HepG2 (cell line): ENCODE measurements around the gene ARPC1B. TPM values are rescaled to one million over a fixed set of nuclear protein-coding genes. Genes with fewer than 3 reads are reported as not detected.

Experiments
- BRCA1 ChIP-seq: sonication (generic); formaldehyde crosslinking; IDR thresholded peaks from 2 replicates; pipeline ENCODE4 v1.4.0; 2020; ENCODE audit warnings: missing genetic modification reagents
- CEBPG ChIP-seq: IDR thresholded peaks from 2 replicates; pipeline ENCODE4 v1.6.1; 2016
- MAX ChIP-seq: IDR thresholded peaks from 2 replicates; pipeline ENCODE4 v1.6.1; 2012; ENCODE audit warnings: inconsistent platforms
- MXD3 ChIP-seq: IDR thresholded peaks from 2 replicates; pipeline ENCODE4 v1.6.1; 2016; ENCODE audit warnings: mild to moderate bottlenecking, missing biosample characterization, missing genetic modification reagents
- MZF1 ChIP-seq: sonication (generic); formaldehyde crosslinking; IDR thresholded peaks from 2 replicates; pipeline ENCODE4 v1.8.1; 2023; ENCODE audit warnings: mild to moderate bottlenecking, missing genetic modification reagents, borderline replicate concordance
- NFIB ChIP-seq: sonication (generic); formaldehyde crosslinking; IDR thresholded peaks from 2 replicates; pipeline ENCODE4 v1.9.0; 2021; ENCODE audit warnings: missing genetic modification reagents, mild to moderate bottlenecking, borderline replicate concordance
- NONO ChIP-seq, 2 experiments: fragments of 450-650 bp in 1 of 2; sonication (generic) in 1 of 2; formaldehyde crosslinking in 1 of 2; IDR thresholded peaks in 1 of 2; conservative IDR thresholded peaks in 1 of 2; 2 replicates each; pipeline versions ENCODE4 v1.6.1 to v1.8.0; 2017 to 2022; ENCODE audit warnings: mild to moderate bottlenecking in 1 of 2, missing genetic modification reagents in 1 of 2, moderate library complexity in 1 of 2
- SMARCC2 ChIP-seq: fragments of 450-650 bp; IDR thresholded peaks from 2 replicates; pipeline ENCODE4 v1.6.1; 2017; ENCODE audit warnings: antibody characterized with exemption, mild to moderate bottlenecking
- ZFP36L1 ChIP-seq: sonication (generic); formaldehyde crosslinking; IDR thresholded peaks from 2 replicates; pipeline ENCODE4 v1.8.0; 2022; ENCODE audit warnings: mild to moderate bottlenecking, missing genetic modification reagents, moderate library complexity
- ZFP36L2 ChIP-seq: sonication (generic); formaldehyde crosslinking; IDR thresholded peaks from 2 replicates; pipeline ENCODE4 v1.4.0; 2020; ENCODE audit warnings: missing genetic modification reagents
- ZNF281 ChIP-seq: sonication (generic); formaldehyde crosslinking; IDR thresholded peaks from 2 replicates; pipeline ENCODE4 v1.4.0; 2020; ENCODE audit warnings: missing genetic modification reagents, borderline replicate concordance
- ZNF382 ChIP-seq: sonication (generic); formaldehyde crosslinking; IDR thresholded peaks from 2 replicates; pipeline ENCODE4 v1.5.0; 2020; ENCODE audit warnings: missing genetic modification reagents, mild to moderate bottlenecking, borderline replicate concordance
- ZNF563 ChIP-seq: sonication (generic); formaldehyde crosslinking; IDR thresholded peaks from 2 replicates; pipeline ENCODE4 v1.8.0; 2022; ENCODE audit warnings: mild to moderate bottlenecking, moderate library complexity, missing genetic modification reagents
- ZSCAN21 ChIP-seq: sonication (generic); formaldehyde crosslinking; IDR thresholded peaks from 2 replicates; pipeline ENCODE4 v1.8.0; 2022; ENCODE audit warnings: mild to moderate bottlenecking, missing genetic modification reagents, moderate library complexity, borderline replicate concordance
- polyA plus RNA-seq, 8 experiments: library from polyadenylated mRNA; depleted of rRNA in 3 of 8; stranded (reverse) in 7 of 8; unstranded in 1 of 8; fragments of >200 nt; fragmentation: Illumina TruSeq in 4 of 8; extraction: Trizol in 4 of 8; gene quantifications; 2 replicates each; pipeline versions ENCODE4 v1.2.1 to v1.2.3, GENCODE V29; 2011 to 2016; ENCODE audit warnings: low read depth in 4 of 8, missing spikeins in 1 of 8, mixed read lengths in 1 of 8; ENCODE audit not compliant: insufficient read depth in 1 of 8
- total RNA-seq, 5 experiments: library from RNA; depleted of rRNA; stranded (reverse); fragments of >200 nt; fragmentation: Illumina TruSeq; extraction: Trizol; gene quantifications; 2 replicates each; pipeline ENCODE4 v1.2.3, GENCODE V29; 2016; ENCODE audit warnings: low read depth in 1 of 5
- TF ChIP-seq, protein P1 (sequence below): sonication (generic); formaldehyde crosslinking; IDR thresholded peaks from 2 replicates; pipeline ENCODE4 v1.4.0; 2020; ENCODE audit warnings: mild to moderate bottlenecking, missing genetic modification reagents

The ARPC1B gene
- total and polyA plus RNA-seq, 2 of the 13 experiments (the other 11 are each of a cell fraction or from before 2014, with no cell fraction given): 72.9 to 89.1 TPM

- TF ChIP-seq, protein P1, sequence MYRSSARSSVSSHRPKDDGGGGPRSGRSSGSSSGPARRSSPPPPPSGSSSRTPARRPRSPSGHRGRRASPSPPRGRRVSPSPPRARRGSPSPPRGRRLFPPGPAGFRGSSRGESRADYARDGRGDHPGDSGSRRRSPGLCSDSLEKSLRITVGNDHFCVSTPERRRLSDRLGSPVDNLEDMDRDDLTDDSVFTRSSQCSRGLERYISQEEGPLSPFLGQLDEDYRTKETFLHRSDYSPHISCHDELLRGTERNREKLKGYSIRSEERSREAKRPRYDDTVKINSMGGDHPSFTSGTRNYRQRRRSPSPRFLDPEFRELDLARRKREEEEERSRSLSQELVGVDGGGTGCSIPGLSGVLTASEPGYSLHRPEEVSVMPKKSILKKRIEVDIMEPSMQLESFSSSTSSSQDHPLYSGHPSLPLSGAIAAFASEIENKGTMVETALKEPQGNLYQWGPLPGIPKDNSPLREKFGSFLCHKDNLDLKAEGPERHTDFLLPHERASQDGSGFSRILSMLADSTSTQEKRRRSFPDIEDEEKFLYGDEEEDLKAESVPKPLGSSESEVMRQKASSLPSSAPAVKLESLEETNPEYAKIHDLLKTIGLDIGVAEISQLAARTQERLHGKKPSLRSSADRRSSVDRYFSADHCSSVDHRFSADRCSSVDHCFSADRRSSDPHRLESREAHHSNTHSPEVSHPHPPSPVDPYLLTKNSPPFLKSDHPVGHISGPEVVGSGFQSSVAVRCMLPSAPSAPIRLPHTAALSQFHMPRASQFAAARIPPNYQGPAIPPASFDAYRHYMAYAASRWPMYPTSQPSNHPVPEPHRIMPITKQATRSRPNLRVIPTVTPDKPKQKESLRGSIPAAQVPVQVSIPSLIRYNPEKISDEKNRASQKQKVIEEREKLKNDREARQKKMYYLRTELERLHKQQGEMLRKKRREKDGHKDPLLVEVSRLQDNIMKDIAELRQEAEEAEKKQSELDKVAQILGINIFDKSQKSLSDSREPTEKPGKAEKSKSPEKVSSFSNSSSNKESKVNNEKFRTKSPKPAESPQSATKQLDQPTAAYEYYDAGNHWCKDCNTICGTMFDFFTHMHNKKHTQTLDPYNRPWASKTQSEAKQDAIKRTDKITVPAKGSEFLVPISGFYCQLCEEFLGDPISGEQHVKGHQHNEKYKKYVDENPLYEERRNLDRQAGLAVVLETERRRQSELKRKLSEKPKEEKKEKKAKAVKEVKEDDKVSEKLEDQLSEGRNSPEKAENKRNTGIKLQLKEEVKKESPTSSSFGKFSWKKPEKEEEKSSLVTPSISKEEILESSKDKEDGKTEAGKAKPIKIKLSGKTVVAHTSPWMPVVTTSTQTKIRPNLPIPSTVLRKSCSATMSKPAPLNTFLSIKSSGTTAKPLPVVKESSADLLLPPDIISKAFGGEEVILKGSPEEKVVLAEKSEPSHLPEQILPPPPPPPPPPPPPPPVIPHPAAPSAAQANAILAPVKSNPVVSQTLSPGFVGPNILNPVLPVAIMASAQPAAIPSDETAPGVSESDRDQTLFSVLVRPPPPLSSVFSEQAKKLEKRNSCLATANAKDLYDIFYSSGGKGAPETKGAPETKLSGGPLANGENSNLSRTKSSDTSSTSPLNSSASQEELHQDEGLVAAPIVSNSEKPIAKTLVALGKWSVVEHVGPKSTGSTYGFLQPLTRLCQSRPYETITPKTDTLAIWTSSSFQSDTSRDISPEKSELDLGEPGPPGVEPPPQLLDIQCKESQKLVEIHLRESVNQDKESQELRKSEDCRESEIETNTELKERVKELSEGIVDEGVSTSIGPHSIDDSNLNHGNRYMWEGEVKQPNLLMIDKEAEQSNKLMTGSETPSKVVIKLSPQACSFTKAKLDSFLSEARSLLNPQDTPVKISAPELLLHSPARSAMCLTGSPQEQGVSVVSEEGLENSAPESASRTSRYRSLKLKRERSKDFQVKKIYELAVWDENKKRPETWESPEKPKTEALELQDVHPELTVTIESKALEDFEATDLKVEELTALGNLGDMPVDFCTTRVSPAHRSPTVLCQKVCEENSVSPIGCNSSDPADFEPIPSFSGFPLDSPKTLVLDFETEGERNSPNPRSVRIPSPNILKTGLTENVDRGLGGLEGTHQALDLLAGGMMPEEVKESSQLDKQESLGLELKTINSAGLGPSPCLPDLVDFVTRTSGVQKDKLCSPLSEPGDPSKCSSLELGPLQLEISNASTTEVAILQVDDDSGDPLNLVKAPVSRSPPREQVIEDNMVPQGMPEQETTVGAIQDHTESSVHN (CRISPR knock-in tag): no peak
- TF ChIP-seq SMARCC2 (no peak), MXD3 (CRISPR knock-in tag) (peak; percentile 85), MZF1 (no peak), NONO (IDR thresholded peaks at IDR 0.05) (no peak), NONO (CRISPR knock-in tag; conservative IDR thresholded peaks at IDR 0.05) (peak; percentile 92), ZNF382 (CRISPR knock-in tag) (no peak), ZFP36L2 (CRISPR knock-in tag) (0 out of 2 replicates have a peak, but pooled peaks have one; percentile 39), ZFP36L1 (no peak), ZSCAN21 (CRISPR knock-in tag) (peak; percentile 19; the same call in 1 of the 2 replicates), CEBPG (CRISPR knock-in tag) (no peak), BRCA1 (peak; percentile 78; the same call in 1 of the 2 replicates), MAX (peak; percentile 76), ZNF281 (CRISPR knock-in tag) (peak; percentile 59; the same call in 1 of the 2 replicates), ZNF563 (CRISPR knock-in tag) (peak; percentile 84; the same call in 1 of the 2 replicates), NFIB (no peak)
Observed at GRCh38 chr7:99325592-99326407, 48.7 kb upstream of the ARPC1B start, which contains the start of gene ARPC1A (continued).
